ENCODE data around the gene ARPC1A. TPM values are rescaled to one million over a fixed set of nuclear protein-coding genes. Genes with fewer than 3 reads are reported as not detected.

Gene ARPC1A
- total RNA-seq, 5 donors from 2014 or later (not counting 1 experiment from before 2014, with no cell fraction given), result 30.6 to 49.1 (median 40.4) TPM

- no peak overlapping the region for H3K4me3 Mint-ChIP-seq
- ChIA-PET CTCF (interaction anchor here in 1 of 2 donors (0.6 to 1.1 kb wide), 2 partner anchors 10 to 266 kb away, joined by 3 read pairs; no protein-coding TSS in a partner anchor), POLR2A (no interaction called here)
- H3K27ac Mint-ChIP-seq, result no peak overlapping the region
- WGBS (ENCODE audit: insufficient coverage), result 82% methylated on average over 6 of the region's 16 CpGs
- H3K27me3 Mint-ChIP-seq, result peaks cover 4 to 7% of the 10 kb centered on the region in 2 donors
- H3K4me3 ChIP-seq (ENCODE audit: control insufficient read depth in 1 of 2, extremely low read depth in 1 of 2, low read length in 1 of 2), result no peak overlapping the region
- H3K4me1 Mint-ChIP-seq, result no peaks in the 10 kb centered on the region
- ATAC-seq (replicated peaks in 1 of 4) (no peak), DNase-seq (no peak)
- H3K27ac ChIP-seq (ENCODE audit: low read length), result no peak overlapping the region
- H3K9me3 ChIP-seq, result no peaks in the 10 kb centered on the region
- H3K36me3 ChIP-seq (ENCODE audit: control insufficient read depth in 2 of 2, extremely low read depth in 1 of 2, insufficient read depth in 1 of 2, low read length in 1 of 2), result no peaks in the 10 kb centered on the region
- H3K4me1 ChIP-seq (ENCODE audit: control insufficient read depth in 1 of 2, extremely low read depth in 1 of 2, insufficient read depth in 2 of 2, low read length in 2 of 2), result no peaks in the 10 kb centered on the region
- H3K27me3 ChIP-seq (replicated peaks in 1 of 2; ENCODE audit: control insufficient read depth in 2 of 2, extremely low read depth in 1 of 2, insufficient read depth in 2 of 2, low read length in 1 of 2), result peaks cover 0 to 14% of the 10 kb centered on the region in 2 experiments
- peaks cover 0 to 4% (median 3%) of the 10 kb centered on the region in 3 donors for H3K9me3 Mint-ChIP-seq
- H3K36me3 Mint-ChIP-seq, result no peaks in the 10 kb centered on the region
These were observed 20.0 kb upstream of the ARPC1A start for GRCh38 chr7:99305473-99306260.

GRCh38 chr7:99308461-99309074 lies 17.1 kb upstream of the ARPC1A start:
- Mint-ChIP-seq H3K36me3 (no peaks in the 10 kb centered on the region), H3K27me3 (peaks cover 4 to 7% of the 10 kb centered on the region in 2 donors), H3K27ac (no peak overlapping the region), H3K4me3 (no peak overlapping the region), H3K4me1 (peaks cover 0 to 4% (median 3%) of the 10 kb centered on the region in 3 donors), H3K9me3 (peaks cover 0 to 4% (median 3%) of the 10 kb centered on the region in 3 donors)
- no CpG with 5 or more reads among the region's 7 CpGs for WGBS (ENCODE audit: insufficient coverage)
- Histone ChIP-seq H3K27me3 (replicated peaks in 1 of 2; ENCODE audit: control insufficient read depth in 2 of 2, extremely low read depth in 1 of 2, insufficient read depth in 2 of 2, low read length in 1 of 2) (peaks cover 0 to 27% of the 10 kb centered on the region in 2 experiments), H3K4me1 (ENCODE audit: control insufficient read depth in 1 of 2, extremely low read depth in 1 of 2, insufficient read depth in 2 of 2, low read length in 2 of 2) (peaks cover 0 to 4% of the 10 kb centered on the region in 2 experiments), H3K4me3 (ENCODE audit: control insufficient read depth in 1 of 2, extremely low read depth in 1 of 2, low read length in 1 of 2) (no peak overlapping the region), H3K9me3 (no peaks in the 10 kb centered on the region), H3K36me3 (ENCODE audit: control insufficient read depth in 2 of 2, extremely low read depth in 1 of 2, insufficient read depth in 1 of 2, low read length in 1 of 2) (no peaks in the 10 kb centered on the region), H3K27ac (ENCODE audit: low read length) (no peak overlapping the region)
- POLR2A ChIA-PET, result no interaction called here
- DNase-seq (no peak), ATAC-seq (replicated peaks in 1 of 4) (no peak)
- CTCF ChIA-PET, result no interaction called here

- Histone ChIP-seq H3K4me3 (ENCODE audit: control insufficient read depth in 1 of 2, extremely low read depth in 1 of 2, low read length in 1 of 2) (no peak overlapping the region), H3K27me3 (replicated peaks in 1 of 2; ENCODE audit: control insufficient read depth in 2 of 2, extremely low read depth in 1 of 2, insufficient read depth in 2 of 2, low read length in 1 of 2) (peaks cover 0 to 25% of the 10 kb centered on the region in 2 experiments), H3K36me3 (ENCODE audit: control insufficient read depth in 2 of 2, extremely low read depth in 1 of 2, insufficient read depth in 1 of 2, low read length in 1 of 2) (no peaks in the 10 kb centered on the region), H3K9me3 (no peaks in the 10 kb centered on the region), H3K27ac (ENCODE audit: low read length) (no peak overlapping the region), H3K4me1 (ENCODE audit: control insufficient read depth in 1 of 2, extremely low read depth in 1 of 2, insufficient read depth in 2 of 2, low read length in 2 of 2) (peaks cover 0 to 4% of the 10 kb centered on the region in 2 experiments)
- ChIA-PET POLR2A (interaction anchor here in 1 of 2 donors (0.6 kb wide), 1 partner anchor 41 kb away, joined by 3 read pairs; no protein-coding TSS in a partner anchor), CTCF (interaction anchor here (0.5 to 1.1 kb wide), 4 partner anchors 27 to 536 kb away, joined by 3 to 9 read pairs (median 3); no protein-coding TSS in a partner anchor)
- Mint-ChIP-seq H3K36me3 (no peaks in the 10 kb centered on the region), H3K27me3 (peaks cover 4 to 7% of the 10 kb centered on the region in 2 donors), H3K27ac (no peak overlapping the region), H3K9me3 (peaks cover 0 to 4% (median 3%) of the 10 kb centered on the region in 3 donors), H3K4me3 (no peak overlapping the region), H3K4me1 (peaks cover 0 to 4% (median 3%) of the 10 kb centered on the region in 3 donors)
- no peak for DNase-seq
- ATAC-seq (replicated peaks in 1 of 4), result no peak
- 100% methylated on average over 3 of the region's 7 CpGs for WGBS (ENCODE audit: insufficient coverage)
These were observed 16.6 kb upstream of the ARPC1A start for GRCh38 chr7:99309111-99309510.

GRCh38 chr7:99310004-99310403 lies 15.7 kb upstream of the ARPC1A start:
- DNase-seq, result no peak
- H3K4me1 ChIP-seq (ENCODE audit: control insufficient read depth in 1 of 2, extremely low read depth in 1 of 2, insufficient read depth in 2 of 2, low read length in 2 of 2), result peaks cover 0 to 4% of the 10 kb centered on the region in 2 experiments
- Mint-ChIP-seq H3K9me3 (peaks cover 0 to 4% (median 3%) of the 10 kb centered on the region in 3 donors), H3K4me1 (peaks cover 0 to 8% (median 3%) of the 10 kb centered on the region in 3 donors), H3K27me3 (peaks cover 4 to 7% of the 10 kb centered on the region in 2 donors), H3K36me3 (no peaks in the 10 kb centered on the region), H3K27ac (no peak overlapping the region), H3K4me3 (no peak overlapping the region)
- 100% methylated on average over 1 of the region's 4 CpGs for WGBS (ENCODE audit: insufficient coverage)
- ATAC-seq (replicated peaks in 1 of 4), result no peak
- H3K36me3 ChIP-seq (ENCODE audit: control insufficient read depth in 2 of 2, extremely low read depth in 1 of 2, insufficient read depth in 1 of 2, low read length in 1 of 2), result no peaks in the 10 kb centered on the region
- H3K27ac ChIP-seq (ENCODE audit: low read length), result no peak overlapping the region
- no peaks in the 10 kb centered on the region for H3K9me3 ChIP-seq
- no peak overlapping the region for H3K4me3 ChIP-seq (ENCODE audit: control insufficient read depth in 1 of 2, extremely low read depth in 1 of 2, low read length in 1 of 2)
- ChIA-PET POLR2A (interaction anchor here in 1 of 2 donors (0.6 to 0.8 kb wide), 2 partner anchors 42 to 260 kb away, joined by 3 read pairs; no protein-coding TSS in a partner anchor), CTCF (interaction anchor here (0.5 to 2.2 kb wide), 7 partner anchors 17 to 913 kb away, joined by 3 to 14 read pairs (median 4); no protein-coding TSS in a partner anchor)
- peaks cover 0 to 27% of the 10 kb centered on the region in 2 experiments for H3K27me3 ChIP-seq (replicated peaks in 1 of 2; ENCODE audit: control insufficient read depth in 2 of 2, extremely low read depth in 1 of 2, insufficient read depth in 2 of 2, low read length in 1 of 2)

GRCh38 chr7:99311702-99312101 lies 14.0 kb upstream of the ARPC1A start:
- H3K4me3 ChIP-seq (ENCODE audit: control insufficient read depth in 1 of 2, extremely low read depth in 1 of 2, low read length in 1 of 2), result no peak overlapping the region
- Mint-ChIP-seq H3K4me3 (no peak overlapping the region), H3K36me3 (no peaks in the 10 kb centered on the region), H3K27ac (no peak overlapping the region), H3K9me3 (peaks cover 0 to 4% (median 3%) of the 10 kb centered on the region in 3 donors), H3K27me3 (peaks cover 4 to 7% of the 10 kb centered on the region in 2 donors), H3K4me1 (peaks cover 0 to 8% (median 3%) of the 10 kb centered on the region in 3 donors)
- H3K27me3 ChIP-seq (replicated peaks in 1 of 2; ENCODE audit: control insufficient read depth in 2 of 2, extremely low read depth in 1 of 2, insufficient read depth in 2 of 2, low read length in 1 of 2), result peaks cover 0 to 26% of the 10 kb centered on the region in 2 experiments
- POLR2A ChIA-PET, result no interaction called here
- no peak for DNase-seq
- WGBS (ENCODE audit: insufficient coverage), result 80% methylated on average over 1 of the region's 9 CpGs
- peaks cover 0 to 4% of the 10 kb centered on the region in 2 experiments for H3K4me1 ChIP-seq (ENCODE audit: control insufficient read depth in 1 of 2, extremely low read depth in 1 of 2, insufficient read depth in 2 of 2, low read length in 2 of 2)
- H3K36me3 ChIP-seq (ENCODE audit: control insufficient read depth in 2 of 2, extremely low read depth in 1 of 2, insufficient read depth in 1 of 2, low read length in 1 of 2), result no peaks in the 10 kb centered on the region
- no peaks in the 10 kb centered on the region for H3K9me3 ChIP-seq
- no peak for ATAC-seq (replicated peaks in 1 of 4)
- CTCF ChIA-PET, result interaction anchor here (1.0 to 2.2 kb wide), 2 partner anchors 271 to 273 kb away, joined by 4 to 14 read pairs; no protein-coding TSS in a partner anchor
- no peak overlapping the region for H3K27ac ChIP-seq (ENCODE audit: low read length)
